Cortex of kidney (tissue), 1 donor: ENCODE results near the gene CRTAP.
"Not testable (repeated sequence)": the region's sequence is repeated elsewhere in the genome, so short reads cannot be mapped to it uniquely, and the experiment has no call there.

Experiments used
- DNase-seq: peaks from one replicate; lab custom pipeline; 2025; lab: John Stamatoyannopoulos, UW

CRTAP gene

GRCh38 chr3:33099701-33100100, 14.1 kb upstream of the CRTAP start:
- DNase-seq = no peak

DNA sequence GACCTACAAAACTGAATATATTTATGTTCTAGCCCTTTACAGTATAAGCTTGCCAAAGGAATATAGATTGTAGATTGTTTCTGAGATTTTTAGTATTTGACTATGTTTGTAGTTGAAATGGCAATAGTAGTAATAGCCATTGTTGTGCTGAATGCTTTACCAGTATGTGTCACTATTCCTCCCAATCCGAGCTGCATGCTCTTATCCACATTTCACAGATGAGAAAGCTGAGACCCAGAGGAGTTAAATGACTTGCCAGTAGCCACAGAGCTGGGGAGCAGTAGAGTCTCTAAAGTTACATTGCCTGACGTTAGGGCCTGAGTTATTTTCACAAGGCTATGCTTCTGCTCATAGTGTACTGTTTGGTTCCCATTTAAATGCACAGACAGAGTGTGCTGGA, 13.6 kb upstream of the CRTAP start:
- no peak for DNase-seq

GRCh38 chr3:33103034-33103433, 10.8 kb upstream of the CRTAP start:
- DNase-seq = no peak

DNA sequence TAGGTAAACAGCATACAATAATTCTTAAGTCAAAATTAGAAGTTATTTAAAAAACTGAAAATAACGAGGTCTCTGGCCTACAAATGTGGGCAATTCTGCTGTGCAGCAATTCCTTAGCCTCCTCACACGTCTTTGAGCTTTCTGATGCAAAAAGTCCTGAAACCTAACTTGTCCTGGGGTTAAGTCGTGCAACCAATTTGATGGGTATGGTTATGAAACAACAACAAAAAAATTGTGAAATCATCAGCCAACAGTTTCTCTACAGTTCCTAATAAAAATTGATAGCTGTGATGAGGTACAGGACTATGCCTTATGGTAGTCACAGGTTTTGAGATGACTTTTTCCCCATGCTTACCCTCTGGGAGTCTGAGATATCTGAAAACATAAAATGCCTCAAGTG, 10.3 kb upstream of the CRTAP start:
- DNase-seq = no peak

GRCh38 chr3:33104803-33105202, 9.0 kb upstream of the CRTAP start:
- DNase-seq = no peak

- DNase-seq = no peak
Observed at GRCh38 chr3:33105341-33105948, 8.4 kb upstream of the CRTAP start.

- not testable (repeated sequence) for DNase-seq
Observed at GRCh38 chr3:33106854-33107253, 7.0 kb upstream of the CRTAP start.

DNA sequence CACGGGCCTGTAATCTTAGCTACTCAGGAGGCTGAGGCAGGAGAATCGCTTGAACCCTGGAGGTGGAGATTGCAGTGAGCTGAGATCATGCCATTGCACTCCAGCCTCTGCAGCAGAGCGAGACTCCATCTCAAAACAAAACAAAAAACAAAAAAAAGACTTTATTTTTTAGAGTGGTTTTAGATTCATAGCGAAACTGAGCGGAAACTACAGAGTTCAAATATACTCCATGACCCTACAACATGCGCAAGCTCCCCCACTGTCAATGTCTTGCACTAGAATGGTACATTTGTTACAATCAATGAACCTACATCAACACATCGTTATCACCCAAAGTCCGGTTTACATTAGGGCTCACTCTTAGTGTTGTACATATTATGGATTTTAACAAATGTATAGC, 2.2 kb upstream of the CRTAP start:
- no peak for DNase-seq

GRCh38 chr3:33114622-33115023, 809 bp downstream of the CRTAP start:
- DNase-seq = no peak

GRCh38 chr3:33115024-33115768, 1.4 kb downstream of the CRTAP start:
- no peak for DNase-seq

GRCh38 chr3:33117461-33117860, 3.6 kb downstream of the CRTAP start:
- no peak for DNase-seq

DNA sequence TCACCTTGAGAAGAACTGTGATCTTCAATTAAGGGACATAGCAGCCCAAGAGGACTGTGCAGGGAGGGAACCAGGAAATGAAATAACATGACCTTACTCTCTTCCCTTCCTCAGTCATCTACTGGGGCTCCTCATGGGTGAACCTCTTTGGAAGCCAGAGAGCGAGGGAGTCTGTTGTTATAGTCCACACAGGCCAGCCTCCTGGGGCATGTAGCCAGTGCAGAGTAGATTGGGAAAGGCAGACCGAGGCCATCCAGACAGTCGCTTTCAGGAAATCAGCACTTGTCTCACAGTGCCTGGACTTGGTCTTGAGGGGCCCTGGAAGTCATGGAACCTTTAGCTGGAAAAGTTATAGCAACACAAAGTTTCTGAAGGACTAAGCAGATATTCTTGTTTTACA, 6.1 kb downstream of the CRTAP start:
- no peak for DNase-seq

DNA sequence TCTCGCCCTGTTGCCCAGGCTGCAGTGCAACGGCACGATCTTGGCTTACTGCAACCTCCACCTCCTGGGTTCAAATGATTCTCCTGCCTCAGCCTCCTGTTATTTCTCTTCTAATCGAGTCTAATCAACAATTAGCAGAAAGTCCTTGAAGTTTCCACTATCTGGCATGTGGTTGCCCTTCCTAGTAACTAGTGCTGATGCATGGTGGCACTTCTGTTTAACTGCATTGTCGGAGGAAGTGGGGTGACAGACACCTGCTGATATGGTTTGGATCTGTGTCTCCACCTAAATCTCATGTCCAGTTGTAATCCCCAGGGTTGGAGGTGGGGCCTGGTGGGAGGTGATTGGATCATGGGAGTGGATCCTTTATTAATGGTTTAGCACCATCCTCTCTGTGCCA, 9.2 kb downstream of the CRTAP start:
- no peak for DNase-seq

GRCh38 chr3:33124638-33125037, 10.8 kb downstream of the CRTAP start:
- no peak for DNase-seq

DNA sequence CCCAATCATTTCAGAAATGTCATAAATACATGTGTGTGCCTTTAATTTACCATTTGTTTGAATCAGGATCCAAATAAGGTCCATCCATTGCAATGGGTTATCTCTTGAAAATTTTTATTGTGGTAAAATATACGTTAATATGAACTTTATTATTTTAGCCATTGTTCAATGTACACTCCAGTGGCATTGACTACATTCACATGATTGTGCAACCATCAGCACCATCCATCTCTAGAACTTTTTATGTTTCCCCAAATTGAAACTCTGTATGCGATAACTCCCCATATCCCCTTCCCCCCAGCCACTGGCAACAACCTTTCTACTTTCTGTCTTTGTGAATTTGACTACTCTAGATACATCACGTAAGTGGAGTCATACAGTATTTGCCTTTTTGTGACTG, 12.0 kb downstream of the CRTAP start:
- no peak for DNase-seq

GRCh38 chr3:33128706-33129105, 14.9 kb downstream of the CRTAP start:
- DNase-seq = no peak

DNA sequence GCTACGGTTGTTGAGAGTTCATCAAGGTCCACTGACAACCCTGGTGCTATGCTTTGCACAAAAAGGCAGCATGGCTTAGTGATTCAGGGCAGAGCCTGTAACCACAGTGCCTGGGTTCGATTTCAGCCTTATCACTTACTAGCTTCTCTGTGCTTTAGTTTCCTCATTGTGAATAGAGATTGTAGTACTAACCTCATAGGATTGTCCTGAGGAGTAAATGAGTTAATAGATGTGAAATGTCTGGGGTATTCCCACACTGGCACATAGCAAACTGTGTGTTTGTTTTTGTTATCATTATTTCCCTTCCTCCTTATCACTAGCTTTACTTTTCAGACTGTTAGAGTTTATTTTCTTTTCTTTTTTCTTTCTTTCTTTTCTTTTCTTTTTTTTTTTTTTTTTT, 16.3 kb downstream of the CRTAP start:
- DNase-seq = no peak

DNA sequence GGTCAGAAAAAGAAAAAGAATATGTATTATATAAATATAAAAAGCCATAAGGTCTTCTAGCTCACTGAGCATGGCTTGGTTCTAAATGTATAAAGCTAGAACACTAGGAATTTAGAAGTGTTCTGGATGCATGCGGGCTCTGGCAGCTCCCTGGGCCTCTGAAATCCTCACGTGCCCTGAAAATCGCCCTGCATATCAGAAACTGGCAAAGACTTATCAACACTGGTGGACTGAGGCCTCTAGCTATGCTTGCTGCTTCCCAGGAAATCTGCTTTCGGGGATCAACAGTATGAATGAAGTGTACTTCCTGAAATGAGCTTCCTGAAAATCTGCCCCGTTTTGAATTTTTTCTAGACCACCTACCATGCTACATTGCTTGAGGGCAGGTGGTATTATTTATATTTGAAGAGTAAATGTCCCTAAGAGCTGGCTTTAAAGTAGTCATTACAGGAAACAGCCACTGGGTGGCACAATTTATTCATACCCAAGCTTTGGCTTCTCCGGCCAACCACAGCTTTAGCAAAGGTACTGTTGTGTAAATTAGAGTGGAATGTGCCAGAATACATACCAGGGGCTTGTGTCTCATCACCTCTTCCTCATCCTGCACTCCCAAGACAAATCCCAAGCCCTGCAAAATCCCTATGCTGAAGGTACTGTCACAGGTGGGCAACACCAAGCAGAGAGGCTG, 17.7 kb downstream of the CRTAP start:
- no peak for DNase-seq

DNA sequence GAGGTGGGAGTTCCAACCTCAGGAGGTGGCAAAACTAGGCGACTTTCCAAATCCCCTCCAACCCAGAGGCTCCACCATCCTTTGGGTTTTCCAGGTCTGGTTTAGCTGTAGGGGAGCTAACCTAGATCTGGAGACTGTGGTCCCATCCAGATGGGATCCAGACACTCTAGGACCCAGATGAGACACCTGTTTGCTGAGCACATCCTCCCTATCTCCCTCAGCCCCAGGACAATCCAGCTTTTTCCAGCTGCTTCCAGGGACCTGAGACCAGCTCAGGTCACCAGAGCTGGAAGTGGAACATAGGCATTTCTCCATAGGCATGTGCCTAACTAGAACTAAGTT, 18.2 kb downstream of the CRTAP start:
- no peak for DNase-seq

DNA sequence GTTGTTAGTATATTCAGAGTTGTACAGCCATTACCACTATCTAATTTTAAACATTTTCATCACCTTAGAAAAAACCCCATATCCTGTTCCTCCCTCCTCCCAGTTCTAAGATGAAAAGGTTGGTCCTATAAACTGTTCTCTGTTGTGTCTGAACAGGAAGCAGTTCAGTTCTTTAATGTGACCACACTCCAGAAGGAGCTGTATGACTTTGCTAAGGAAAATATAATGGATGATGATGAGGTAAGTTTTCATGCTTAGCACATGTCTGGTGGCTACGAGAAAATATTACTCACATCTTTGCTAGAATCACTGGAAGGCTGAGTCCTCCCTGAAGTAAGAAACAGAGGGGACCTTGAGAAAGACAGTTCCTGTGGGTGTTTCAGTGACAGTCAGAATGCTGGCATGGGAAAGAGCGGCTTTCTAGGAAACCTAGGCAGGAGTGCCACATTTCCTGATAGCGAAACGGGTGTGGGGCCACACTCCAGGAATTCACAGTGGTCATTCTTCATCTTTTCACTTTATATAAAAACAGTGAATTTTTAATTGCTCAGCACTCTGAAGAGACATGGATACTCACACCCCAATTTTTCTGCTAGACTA, 20.3 kb downstream of the CRTAP start:
- DNase-seq = no peak

DNA sequence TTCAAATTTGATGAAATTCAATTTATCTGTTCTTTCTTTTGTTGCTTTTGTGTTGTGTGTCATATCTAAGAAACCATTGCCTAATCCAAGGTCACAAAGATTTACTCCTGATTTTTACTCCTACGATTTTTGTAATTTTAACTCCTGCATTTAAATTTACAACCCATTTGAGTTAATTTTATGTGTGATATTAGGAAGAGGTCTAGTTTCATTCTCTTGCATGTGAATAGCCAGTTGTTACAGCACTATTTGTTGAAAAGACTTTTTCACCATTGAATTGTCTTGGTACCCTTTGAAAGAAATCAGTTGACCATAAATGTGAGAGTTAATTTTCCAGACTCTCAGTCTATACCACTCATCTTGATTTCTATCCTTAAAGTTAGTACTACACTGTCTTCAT, 23.9 kb downstream of the CRTAP start:
- no peak for DNase-seq

DNA sequence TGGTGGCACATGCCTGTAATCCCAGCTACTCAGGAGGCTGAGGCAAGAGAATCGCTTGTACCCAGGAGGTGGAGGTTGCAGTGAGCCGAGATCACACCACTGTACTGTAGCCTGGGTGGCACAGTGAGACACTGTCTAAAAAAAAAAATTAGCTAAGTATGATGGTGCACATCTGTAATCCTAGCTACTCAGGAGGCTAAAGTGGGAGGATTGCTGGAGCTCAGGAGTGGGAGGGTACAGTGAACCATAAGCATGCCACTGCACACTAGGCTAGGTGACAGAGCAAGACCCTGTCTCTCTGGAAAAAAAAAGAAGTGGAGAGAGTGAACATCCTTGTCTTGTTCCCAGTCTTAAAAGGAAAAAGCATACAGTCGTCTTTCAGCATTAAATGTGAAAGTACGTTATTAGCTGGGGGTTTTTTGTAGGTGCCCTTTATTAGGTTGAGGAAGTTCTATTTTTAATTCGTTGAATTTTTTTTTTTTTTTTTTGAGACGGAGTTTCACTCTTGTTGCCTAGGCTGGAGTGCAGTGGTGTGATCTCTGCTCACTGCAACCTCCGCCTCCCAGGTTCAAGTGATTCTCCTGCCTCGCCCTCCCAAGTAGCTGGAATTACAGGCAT, 25.3 kb downstream of the CRTAP start:
- not testable (repeated sequence) for DNase-seq

- DNase-seq = no peak
Observed at GRCh38 chr3:33139996-33140395, 26.2 kb downstream of the CRTAP start.
